ENCODE data around the gene ABCC4. TPM values are rescaled to one million over a fixed set of nuclear protein-coding genes. Genes with fewer than 3 reads are reported as not detected.
A peak's percentile ranks its signal among the peaks of the same experiment; 100 is the strongest.

Gene ABCC4
- total RNA-seq, 1 experiment from 2014 or later, result 52.0 TPM

- H3K9me3 ChIP-seq (ENCODE audit: low read depth, low read length, poor library complexity, severe bottlenecking), result no peaks in the 10 kb centered on the region
- H3K4me1 ChIP-seq (ENCODE audit: insufficient read depth, low read length, poor library complexity, severe bottlenecking), result peaks cover 26% of the 10 kb centered on the region
- H3K27ac ChIP-seq (ENCODE audit: low read depth, low read length, poor library complexity, severe bottlenecking), result peak overlapping the region; percentile 89
- no peaks in the 10 kb centered on the region for H3K36me3 ChIP-seq (ENCODE audit: insufficient read depth, low read length, poor library complexity, severe bottlenecking)
- no TSS peak for BruUV-seq (replicated peaks)
- no peaks in the 10 kb centered on the region for H3K27me3 ChIP-seq (replicated peaks; ENCODE audit: insufficient read depth, low read depth, low read length, poor library complexity)
- ChIA-PET POLR2A (ENCODE audit: low non-redundant PET) (no interaction called here), CTCF (interaction anchor here (1.0 kb wide), 1 partner anchor 109 kb away, joined by 4 read pairs; no protein-coding TSS in a partner anchor)
- intact Hi-C loops (cut with micrococcal nuclease; ENCODE audit: unreplicated experiment), result loop anchor here (5.0 kb wide), 1 partner anchor 82 kb away; no protein-coding TSS in a partner anchor
- peak; percentile 78 for DNase-seq (ENCODE audit: low spot score)
- no peak for TF ChIP-seq EZH2 (IDR thresholded peaks at IDR 0.05; ENCODE audit: borderline replicate concordance, low read depth, low read length, poor library complexity, severe bottlenecking)
- TF ChIP-seq CTCF (conservative IDR thresholded peaks at IDR 0.05; ENCODE audit: low read depth, low read length), result peak; percentile 40
- peak overlapping the region; percentile 97 for H3K4me3 ChIP-seq (ENCODE audit: low read depth, low read length, poor library complexity, severe bottlenecking)
Observed at GRCh38 chr13:95300625-95301182, 547 bp downstream of the ABCC4 start.

- peaks cover 26% of the 10 kb centered on the region for H3K4me1 ChIP-seq (ENCODE audit: insufficient read depth, low read length, poor library complexity, severe bottlenecking)
- no peaks in the 10 kb centered on the region for H3K36me3 ChIP-seq (ENCODE audit: insufficient read depth, low read length, poor library complexity, severe bottlenecking)
- no TSS peak for BruUV-seq (replicated peaks)
- H3K27me3 ChIP-seq (replicated peaks; ENCODE audit: insufficient read depth, low read depth, low read length, poor library complexity), result no peaks in the 10 kb centered on the region
- H3K27ac ChIP-seq (ENCODE audit: low read depth, low read length, poor library complexity, severe bottlenecking), result no peak overlapping the region
- POLR2A ChIA-PET (ENCODE audit: low non-redundant PET), result no interaction called here
- no peaks in the 10 kb centered on the region for H3K9me3 ChIP-seq (ENCODE audit: low read depth, low read length, poor library complexity, severe bottlenecking)
- intact Hi-C loops (cut with micrococcal nuclease; ENCODE audit: unreplicated experiment), result no loop called here
- TF ChIP-seq CTCF (conservative IDR thresholded peaks at IDR 0.05; ENCODE audit: low read depth, low read length) (no peak), EZH2 (IDR thresholded peaks at IDR 0.05; ENCODE audit: borderline replicate concordance, low read depth, low read length, poor library complexity, severe bottlenecking) (no peak)
- no peak for DNase-seq (ENCODE audit: low spot score)
- CTCF ChIA-PET, result no interaction called here
- H3K4me3 ChIP-seq (ENCODE audit: low read depth, low read length, poor library complexity, severe bottlenecking), result peak overlapping the region; percentile 97
Observed at GRCh38 chr13:95298971-95299621, 2.2 kb downstream of the ABCC4 start.

- intact Hi-C loops (cut with micrococcal nuclease; ENCODE audit: unreplicated experiment), result no loop called here
- no TSS peak for BruUV-seq (replicated peaks)
Observed at GRCh38 chr13:95298169-95298965, 2.9 kb downstream of the ABCC4 start.

More at GRCh38 chr13:95298169-95298965, 2.9 kb downstream of the ABCC4 start:
- DNase-seq (ENCODE audit: low spot score), result no peak
- TF ChIP-seq EZH2 (IDR thresholded peaks at IDR 0.05; ENCODE audit: borderline replicate concordance, low read depth, low read length, poor library complexity, severe bottlenecking) (no peak), CTCF (conservative IDR thresholded peaks at IDR 0.05; ENCODE audit: low read depth, low read length) (no peak)
- ChIA-PET CTCF (no interaction called here), POLR2A (ENCODE audit: low non-redundant PET) (no interaction called here)
- peak overlapping the region; percentile 59 for H3K27ac ChIP-seq (ENCODE audit: low read depth, low read length, poor library complexity, severe bottlenecking)
- peaks cover 26% of the 10 kb centered on the region for H3K4me1 ChIP-seq (ENCODE audit: insufficient read depth, low read length, poor library complexity, severe bottlenecking)
- no peaks in the 10 kb centered on the region for H3K27me3 ChIP-seq (replicated peaks; ENCODE audit: insufficient read depth, low read depth, low read length, poor library complexity)
- H3K36me3 ChIP-seq (ENCODE audit: insufficient read depth, low read length, poor library complexity, severe bottlenecking), result no peaks in the 10 kb centered on the region
- no peaks in the 10 kb centered on the region for H3K9me3 ChIP-seq (ENCODE audit: low read depth, low read length, poor library complexity, severe bottlenecking)
- no peak overlapping the region for H3K4me3 ChIP-seq (ENCODE audit: low read depth, low read length, poor library complexity, severe bottlenecking)

Measured in A673 (cell line).